IMR-90 (cell line): Measurements from ENCODE around the gene NEK6. TPM values are rescaled to one million over a fixed set of nuclear protein-coding genes. Genes with fewer than 3 reads are reported as not detected.
A peak's percentile ranks its signal among the peaks of the same experiment; 100 is the strongest.

ENCODE experiments used
- ATAC-seq: fragments of 200-7000 bp; cut with Tn5 transposase; 2 replicates; pipeline ENCODE4 v1.9.1; 2020; ENCODE audit warnings: low read depth, mild to moderate bottlenecking, moderate library complexity
- BruUV-seq: library from RNA; stranded (reverse); fragments of 400-500 nt; replicated peaks from 2 replicates; lab custom pipeline; 2021; lab: Mats Ljungman, UMichigan
- CTCF ChIA-PET: fragments of 300-600 bp; formaldehyde crosslinking; extraction: SDS; loops from one replicate; lab custom pipeline; 2021; ENCODE audit warnings: antibody characterized with exemption; lab: Yijun Ruan, JAX
- POLR2A ChIA-PET: fragments of 300-600 bp; sonication (Branson Sonifier 250); formaldehyde crosslinking; loops from one replicate; lab custom pipeline; 2022; ENCODE audit warnings: antibody characterized with exemption; ENCODE audit not compliant: unreplicated experiment; lab: Charles Lee
- DNase-seq: peaks from one replicate; pipeline ENCODE4 v3.0.0; 2013
- H2AFZ ChIP-seq: replicated peaks from 2 replicates; pipeline ENCODE3; 2013; ENCODE audit warnings: low read length, mild to moderate bottlenecking; ENCODE audit not compliant: poor library complexity
- H2AK5ac ChIP-seq: 2 replicates; pipeline ENCODE4 v1.6.1; 2013; ENCODE audit warnings: low read depth, low read length, inconsistent platforms
- H2AK9ac ChIP-seq: replicated peaks from 2 replicates; pipeline ENCODE3; 2013; ENCODE audit warnings: mild to moderate bottlenecking, low read depth, low read length, moderate library complexity; ENCODE audit not compliant: poor library complexity
- H2BK120ac ChIP-seq: 2 replicates; pipeline ENCODE4 v1.6.1; 2013; ENCODE audit warnings: low read depth, low read length, inconsistent platforms
- H2BK15ac ChIP-seq: 3 replicates; pipeline ENCODE4 v1.6.1; 2013; ENCODE audit warnings: low read depth, low read length, inconsistent platforms
- H2BK20ac ChIP-seq: 2 replicates; pipeline ENCODE4 v1.6.1; 2013; ENCODE audit warnings: low read depth, mild to moderate bottlenecking, inconsistent platforms, low read length, moderate library complexity
- H2BK5ac ChIP-seq: 2 replicates; pipeline ENCODE4 v1.6.1; 2013; ENCODE audit warnings: mild to moderate bottlenecking, low read depth, low read length, inconsistent platforms; ENCODE audit not compliant: poor library complexity, severe bottlenecking
- H3K14ac ChIP-seq: replicated peaks from 2 replicates; pipeline ENCODE4 v1.6.1; 2013; ENCODE audit warnings: low read depth, low read length, inconsistent platforms
- H3K18ac ChIP-seq: 2 replicates; pipeline ENCODE4 v1.6.1; 2013; ENCODE audit warnings: low read depth, low read length, control low read depth
- H3K23ac ChIP-seq: 2 replicates; pipeline ENCODE4 v1.6.1; 2013; ENCODE audit warnings: low read depth, low read length, inconsistent platforms
- H3K27ac ChIP-seq: 2 replicates; pipeline ENCODE4 v1.5.1; 2013; ENCODE audit warnings: mild to moderate bottlenecking, control low read depth, low read length; ENCODE audit not compliant: insufficient read depth
- H3K27me3 ChIP-seq: 2 replicates; pipeline ENCODE4 v1.6.1; 2013; ENCODE audit warnings: low read length; ENCODE audit not compliant: control insufficient read depth, insufficient read depth
- H3K36me3 ChIP-seq: 2 replicates; pipeline ENCODE4 v1.6.1; 2013; ENCODE audit warnings: low read length, mixed read lengths; ENCODE audit not compliant: control insufficient read depth, insufficient read depth
- H3K4ac ChIP-seq: 2 replicates; pipeline ENCODE4 v1.6.1; 2013; ENCODE audit warnings: low read depth, low read length, inconsistent platforms
- H3K4me1 ChIP-seq: 2 replicates; pipeline ENCODE4 v1.6.1; 2013; ENCODE audit warnings: low read length, mixed read lengths; ENCODE audit not compliant: control insufficient read depth, insufficient read depth
- H3K4me2 ChIP-seq: 2 replicates; pipeline ENCODE4 v1.6.1; 2013; ENCODE audit warnings: low read depth, mild to moderate bottlenecking, control low read depth, low read length, moderate library complexity
- H3K4me3 ChIP-seq: 2 replicates; pipeline ENCODE4 v1.5.1; 2013; ENCODE audit warnings: low read depth, mild to moderate bottlenecking, control low read depth, low read length, moderate library complexity; ENCODE audit not compliant: insufficient read depth
- H3K56ac ChIP-seq: 2 replicates; pipeline ENCODE4 v1.6.1; 2013; ENCODE audit warnings: low read length, inconsistent platforms; ENCODE audit not compliant: insufficient read depth; ENCODE audit errors: extremely low read depth
- H3K79me1 ChIP-seq, 2 experiments: 2 replicates each; pipeline ENCODE4 v1.6.1; 2013; ENCODE audit warnings: low read length in 2 of 2, inconsistent platforms in 1 of 2, low read depth in 1 of 2
- H3K9ac ChIP-seq: 2 replicates; pipeline ENCODE4 v1.6.1; 2013; ENCODE audit warnings: low read depth, low read length, control low read depth
- H3K9me1 ChIP-seq: 2 replicates; pipeline ENCODE4 v1.6.1; 2013; ENCODE audit warnings: low read length, inconsistent platforms; ENCODE audit not compliant: insufficient read depth
- H3K9me3 ChIP-seq: 2 replicates; pipeline ENCODE4 v1.6.1; 2013; ENCODE audit warnings: low read length; ENCODE audit not compliant: control insufficient read depth, insufficient read depth
- H4K20me1 ChIP-seq: 2 replicates; pipeline ENCODE4 v1.6.1; 2013; ENCODE audit warnings: low read length, inconsistent platforms; ENCODE audit not compliant: insufficient read depth
- H4K5ac ChIP-seq: 2 replicates; pipeline ENCODE4 v1.6.1; 2013; ENCODE audit warnings: mild to moderate bottlenecking, low read depth, low read length, control low read depth
- H4K8ac ChIP-seq, 2 experiments: 2 replicates each; pipeline ENCODE4 v1.6.1; 2013; ENCODE audit warnings: low read depth in 2 of 2, low read length in 2 of 2, control low read depth in 1 of 2, inconsistent platforms in 1 of 2
- H4K91ac ChIP-seq: 2 replicates; pipeline ENCODE4 v1.6.1; 2013; ENCODE audit warnings: low read depth, low read length, inconsistent platforms; ENCODE audit not compliant: insufficient read depth
- BHLHE40 ChIP-seq: fragments of 150-350 bp; IDR thresholded peaks from 2 replicates; pipeline ENCODE4 v1.6.1; 2016; ENCODE audit warnings: mild to moderate bottlenecking, low read depth, low read length
- FOS ChIP-seq: fragments of 150-350 bp; IDR thresholded peaks from 2 replicates; pipeline ENCODE4 v1.6.1; 2016; ENCODE audit warnings: low read depth, low read length
- MAZ ChIP-seq: IDR thresholded peaks from 2 replicates; pipeline ENCODE4 v1.6.1; 2012; ENCODE audit warnings: low read depth, mild to moderate bottlenecking, low read length, improper control_type of control experiment, moderate library complexity, borderline replicate concordance
- POLR2A ChIP-seq: IDR thresholded peaks from 2 replicates; pipeline ENCODE4 v1.6.1; 2012; ENCODE audit warnings: mild to moderate bottlenecking, low read depth, low read length
- RAD21 ChIP-seq: IDR thresholded peaks from 2 replicates; pipeline ENCODE4 v1.6.1; 2012; ENCODE audit warnings: low read length, improper control_type of control experiment
- RFX5 ChIP-seq: IDR thresholded peaks from 2 replicates; pipeline ENCODE4 v1.8.0; 2012; ENCODE audit warnings: low read depth, mild to moderate bottlenecking, low read length, moderate library complexity
- WGBS, 2 experiments: methylation state at CpG; one replicate each; pipeline versions ENCODE4 v1.1.5 to v1.1.7; 2013; ENCODE audit warnings: missing lambda C conversion rate in 2 of 2; ENCODE audit not compliant: insufficient read length in 1 of 2; ENCODE audit errors: extremely low coverage in 2 of 2; 5-methylcytosine and 5-hydroxymethylcytosine counted together
- dilution Hi-C: fragments of 300-500 bp; cut with HindIII; formaldehyde crosslinking; loops from one replicate; pipeline ENCODE4 v1.14.3; 2018; ENCODE audit warnings: low sequenced_read_pairs; ENCODE audit not compliant: unreplicated experiment
- in situ Hi-C: fragments of 300-500 bp; cut with MboI; formaldehyde crosslinking; loops from 3 replicates; pipeline ENCODE4 v1.14.3; 2019; ENCODE audit warnings: low sequenced_read_pairs, inconsistent platforms, mixed read lengths
- intact Hi-C: fragments of 100-400 bp; cut with micrococcal nuclease; formaldehyde crosslinking; loops from 2 replicates; pipeline ENCODE4 v1.10.0; 2022
- polyA plus RNA-seq, 3 experiments: library from polyadenylated mRNA; depleted of rRNA; stranded (reverse); fragments of >200 nt; gene quantifications; 2 replicates each; pipeline ENCODE4 v1.2.3, GENCODE V29; 2012; ENCODE audit warnings: low replicate concordance in 1 of 3
- total RNA-seq: library from RNA; depleted of rRNA; stranded (reverse); fragments of >200 nt; gene quantifications from 2 replicates; pipeline ENCODE4 v1.2.3, GENCODE V29; 2012

NEK6 gene
- total and polyA plus RNA-seq, 2 of the 4 experiments (the other 2 are of a cell fraction), result 79.9 to 112 TPM

DNA sequence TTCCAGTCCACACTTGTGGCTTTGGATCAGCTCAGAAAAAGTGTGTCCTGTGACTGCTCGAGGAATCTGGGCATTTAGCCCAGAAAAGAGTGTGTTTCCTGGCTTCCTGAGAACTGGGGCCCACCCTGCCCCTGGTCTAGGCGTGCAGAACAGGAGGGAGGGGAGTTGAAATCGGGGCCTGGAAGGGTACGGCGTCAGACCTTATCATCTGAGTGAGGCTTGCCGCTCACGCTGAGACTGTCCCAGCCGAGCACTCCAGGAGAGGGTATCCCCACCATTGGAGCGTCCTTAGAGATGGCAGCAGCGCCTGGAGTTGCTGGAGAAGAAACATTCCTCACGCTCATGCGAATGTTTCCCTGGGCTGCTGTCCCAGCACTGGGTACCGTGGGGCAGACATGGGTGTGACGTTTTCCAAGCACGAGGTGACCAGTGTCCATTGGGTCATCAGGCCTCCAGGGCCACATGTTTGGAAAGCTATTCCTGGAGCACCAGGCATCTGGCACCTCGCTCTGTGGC is 22.5 kb downstream of the NEK6 start:
- H4K91ac ChIP-seq, result peak overlapping the region; percentile 89
- peak overlapping the region; percentile 41 for H3K4me2 ChIP-seq
- ATAC-seq (peak; percentile 43), DNase-seq (peak; percentile 91)
- H3K4me1 ChIP-seq, result peaks cover 67% of the 10 kb centered on the region
- peaks cover 66% of the 10 kb centered on the region for H4K20me1 ChIP-seq
- in situ Hi-C loops, result no loop called here
- BruUV-seq, result no TSS peak
- H3K27me3 ChIP-seq, result no peaks in the 10 kb centered on the region
- peak overlapping the region; percentile 90 for H2AK9ac ChIP-seq
- peak overlapping the region; percentile 97 for H2AK5ac ChIP-seq
- H2BK15ac ChIP-seq, result peak overlapping the region; percentile 58; the same call in 1 of the 3 replicates
- peak overlapping the region; percentile 79 for H2BK5ac ChIP-seq
- H3K4me3 ChIP-seq, result no peak overlapping the region
- peaks cover 15% of the 10 kb centered on the region for H3K36me3 ChIP-seq
- H3K79me1 ChIP-seq, result peaks cover 12 to 91% of the 10 kb centered on the region in 2 experiments; a peak in 3 of 4 replicates
- peaks cover 57% of the 10 kb centered on the region for H3K9me1 ChIP-seq
- peak overlapping the region; percentile 92 for H3K4ac ChIP-seq
- dilution Hi-C loops, result no loop called here
- H3K27ac ChIP-seq, result peak overlapping the region; percentile 85
- ChIA-PET POLR2A (no interaction called here), CTCF (no interaction called here)
- H3K9ac ChIP-seq, result peak overlapping the region; percentile 56
- no peak overlapping the region for H3K56ac ChIP-seq
- H2AFZ ChIP-seq, result peak overlapping the region; percentile 58
- H3K23ac ChIP-seq, result peak overlapping the region; percentile 83
- intact Hi-C loops, result no loop called here
- H2BK20ac ChIP-seq, result peak overlapping the region; percentile 69
- TF ChIP-seq POLR2A (no peak), FOS (no peak), MAZ (peak; percentile 29; the same call in 1 of the 2 replicates), RAD21 (no peak; the same call in 1 of the 2 replicates), BHLHE40 (0 out of 2 replicates have a peak, but pooled peaks have one; percentile 13), RFX5 (no peak)
- peak overlapping the region; percentile 21 to 87 for H4K8ac ChIP-seq
- H2BK120ac ChIP-seq, result peak overlapping the region; percentile 90
- peak overlapping the region; percentile 85 for H3K14ac ChIP-seq
- H3K18ac ChIP-seq, result peak overlapping the region; percentile 63
- H3K9me3 ChIP-seq, result no peaks in the 10 kb centered on the region
- peak overlapping the region; percentile 54 for H4K5ac ChIP-seq
- WGBS, 2 experiments, result 17% methylated on average over 11 of the region's 16 CpGs; no CpG with 5 or more reads in 1 of the 2 experiments
